ENCODE measurements around the gene RSRC1. TPM values are rescaled to one million over a fixed set of nuclear protein-coding genes. Genes with fewer than 3 reads are reported as not detected.

RSRC1 gene
- total and polyA plus RNA-seq, 2 of the 13 experiments (the other 11 are each of a cell fraction or from before 2014, with no cell fraction given) = 4.9 to 63.0 TPM

GRCh38 chr3:158570999-158571702 is 461.3 kb downstream of the RSRC1 start, which contains the start of gene MLF1 (continued):
- TF ChIP-seq NONO (IDR thresholded peaks at IDR 0.05) = no peak
- no peak for TF ChIP-seq NONO (CRISPR knock-in tag; conservative IDR thresholded peaks at IDR 0.05)
- no peak for TF ChIP-seq SP1 (IDR thresholded peaks at IDR 0.05)
- no peak for TF ChIP-seq SP1 (CRISPR knock-in tag; IDR thresholded peaks at IDR 0.05)
- no peak for TF ChIP-seq ZNF235 (CRISPR knock-in tag; IDR thresholded peaks at IDR 0.05; ENCODE audit: borderline replicate concordance)
- TF ChIP-seq ZFP90 (CRISPR knock-in tag; IDR thresholded peaks at IDR 0.05; ENCODE audit: borderline replicate concordance) = no peak
- TF ChIP-seq, protein P1, sequence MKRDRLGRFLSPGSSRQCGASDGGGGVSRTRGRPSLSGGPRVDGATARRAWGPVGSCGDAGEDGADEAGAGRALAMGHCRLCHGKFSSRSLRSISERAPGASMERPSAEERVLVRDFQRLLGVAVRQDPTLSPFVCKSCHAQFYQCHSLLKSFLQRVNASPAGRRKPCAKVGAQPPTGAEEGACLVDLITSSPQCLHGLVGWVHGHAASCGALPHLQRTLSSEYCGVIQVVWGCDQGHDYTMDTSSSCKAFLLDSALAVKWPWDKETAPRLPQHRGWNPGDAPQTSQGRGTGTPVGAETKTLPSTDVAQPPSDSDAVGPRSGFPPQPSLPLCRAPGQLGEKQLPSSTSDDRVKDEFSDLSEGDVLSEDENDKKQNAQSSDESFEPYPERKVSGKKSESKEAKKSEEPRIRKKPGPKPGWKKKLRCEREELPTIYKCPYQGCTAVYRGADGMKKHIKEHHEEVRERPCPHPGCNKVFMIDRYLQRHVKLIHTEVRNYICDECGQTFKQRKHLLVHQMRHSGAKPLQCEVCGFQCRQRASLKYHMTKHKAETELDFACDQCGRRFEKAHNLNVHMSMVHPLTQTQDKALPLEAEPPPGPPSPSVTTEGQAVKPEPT (CRISPR knock-in tag; IDR thresholded peaks at IDR 0.05; ENCODE audit: low read depth) = no peak
- no peak for TF ChIP-seq DPF2 (CRISPR knock-in tag; IDR thresholded peaks at IDR 0.05; ENCODE audit: borderline replicate concordance, low read depth)
- TF ChIP-seq MBNL3 (CRISPR knock-in tag; conservative IDR thresholded peaks at IDR 0.05) = no peak
- TF ChIP-seq PRMT3 (CRISPR knock-in tag; IDR thresholded peaks at IDR 0.05; ENCODE audit: borderline replicate concordance, low read depth) = no peak
- TF ChIP-seq PITX1 (CRISPR knock-in tag; IDR thresholded peaks at IDR 0.05) = no peak
- TF ChIP-seq GMEB2 (CRISPR knock-in tag; IDR thresholded peaks at IDR 0.05; ENCODE audit: low read depth) = no peak
- no peak for TF ChIP-seq NR2F2 (IDR thresholded peaks at IDR 0.05; ENCODE audit: borderline replicate concordance, low read depth)
- no peak for TF ChIP-seq BHLHE40 (IDR thresholded peaks at IDR 0.05; ENCODE audit: low read length)
- no peak for TF ChIP-seq CERS6 (CRISPR knock-in tag; IDR thresholded peaks at IDR 0.05)
- TF ChIP-seq ZFP36L1 (CRISPR knock-in tag; IDR thresholded peaks at IDR 0.05) = no peak
- TF ChIP-seq, protein P2, sequence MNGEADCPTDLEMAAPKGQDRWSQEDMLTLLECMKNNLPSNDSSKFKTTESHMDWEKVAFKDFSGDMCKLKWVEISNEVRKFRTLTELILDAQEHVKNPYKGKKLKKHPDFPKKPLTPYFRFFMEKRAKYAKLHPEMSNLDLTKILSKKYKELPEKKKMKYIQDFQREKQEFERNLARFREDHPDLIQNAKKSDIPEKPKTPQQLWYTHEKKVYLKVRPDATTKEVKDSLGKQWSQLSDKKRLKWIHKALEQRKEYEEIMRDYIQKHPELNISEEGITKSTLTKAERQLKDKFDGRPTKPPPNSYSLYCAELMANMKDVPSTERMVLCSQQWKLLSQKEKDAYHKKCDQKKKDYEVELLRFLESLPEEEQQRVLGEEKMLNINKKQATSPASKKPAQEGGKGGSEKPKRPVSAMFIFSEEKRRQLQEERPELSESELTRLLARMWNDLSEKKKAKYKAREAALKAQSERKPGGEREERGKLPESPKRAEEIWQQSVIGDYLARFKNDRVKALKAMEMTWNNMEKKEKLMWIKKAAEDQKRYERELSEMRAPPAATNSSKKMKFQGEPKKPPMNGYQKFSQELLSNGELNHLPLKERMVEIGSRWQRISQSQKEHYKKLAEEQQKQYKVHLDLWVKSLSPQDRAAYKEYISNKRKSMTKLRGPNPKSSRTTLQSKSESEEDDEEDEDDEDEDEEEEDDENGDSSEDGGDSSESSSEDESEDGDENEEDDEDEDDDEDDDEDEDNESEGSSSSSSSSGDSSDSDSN (CRISPR knock-in tag; IDR thresholded peaks at IDR 0.05) = no peak
- TF ChIP-seq RXRB (CRISPR knock-in tag; IDR thresholded peaks at IDR 0.05; ENCODE audit: borderline replicate concordance) = no peak
- no peak for TF ChIP-seq SNRNP70 (IDR thresholded peaks at IDR 0.05; ENCODE audit: low read depth, low read length)
- no peak for TF ChIP-seq POLR2AphosphoS5 (IDR thresholded peaks at IDR 0.05; ENCODE audit: low read depth, low read length)
- no peak for TF ChIP-seq ZFAT (CRISPR knock-in tag; conservative IDR thresholded peaks at IDR 0.05)
- TF ChIP-seq SP2 (CRISPR knock-in tag; IDR thresholded peaks at IDR 0.05) = peak; percentile 28; the same call in 1 of the 2 replicates
- TF ChIP-seq, protein P3, sequence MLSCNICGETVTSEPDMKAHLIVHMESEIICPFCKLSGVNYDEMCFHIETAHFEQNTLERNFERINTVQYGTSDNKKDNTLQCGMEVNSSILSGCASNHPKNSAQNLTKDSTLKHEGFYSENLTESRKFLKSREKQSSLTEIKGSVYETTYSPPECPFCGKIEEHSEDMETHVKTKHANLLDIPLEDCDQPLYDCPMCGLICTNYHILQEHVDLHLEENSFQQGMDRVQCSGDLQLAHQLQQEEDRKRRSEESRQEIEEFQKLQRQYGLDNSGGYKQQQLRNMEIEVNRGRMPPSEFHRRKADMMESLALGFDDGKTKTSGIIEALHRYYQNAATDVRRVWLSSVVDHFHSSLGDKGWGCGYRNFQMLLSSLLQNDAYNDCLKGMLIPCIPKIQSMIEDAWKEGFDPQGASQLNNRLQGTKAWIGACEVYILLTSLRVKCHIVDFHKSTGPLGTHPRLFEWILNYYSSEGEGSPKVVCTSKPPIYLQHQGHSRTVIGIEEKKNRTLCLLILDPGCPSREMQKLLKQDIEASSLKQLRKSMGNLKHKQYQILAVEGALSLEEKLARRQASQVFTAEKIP (CRISPR knock-in tag; IDR thresholded peaks at IDR 0.05; ENCODE audit: borderline replicate concordance) = no peak

All from HepG2 (cell line).